DOHH2 (cell line): Measurements from ENCODE around the gene BANP.
"Not testable (repeated sequence)": the region's sequence is repeated elsewhere in the genome, so short reads cannot be mapped to it uniquely, and the experiment has no call there.

ENCODE experiments used
- H3F3A ChIP-seq: fragments of 200-600 bp; sonication (generic), shearing (Covaris generic); 2 replicates; pipeline ENCODE4 v1.6.0; 2016; ENCODE audit warnings: antibody characterized with exemption, mild to moderate bottlenecking; ENCODE audit not compliant: control insufficient read depth, insufficient read depth
- H3K27ac ChIP-seq: fragments of 200-600 bp; sonication (generic); 2 replicates; pipeline ENCODE4 v1.5.1; 2014; ENCODE audit warnings: low read depth, mild to moderate bottlenecking, low read length, moderate library complexity
- H3K27me3 ChIP-seq: fragments of 200-600 bp; sonication (generic); 2 replicates; pipeline ENCODE4 v1.6.1; 2014; ENCODE audit warnings: mild to moderate bottlenecking, low read length, mixed read lengths; ENCODE audit not compliant: control insufficient read depth
- H3K36me3 ChIP-seq: fragments of 200-600 bp; sonication (generic); 2 replicates; pipeline ENCODE4 v1.6.1; 2014; ENCODE audit warnings: mild to moderate bottlenecking, low read length, moderate library complexity, mixed read lengths; ENCODE audit not compliant: control insufficient read depth
- H3K4me1 ChIP-seq: fragments of 200-600 bp; sonication (generic); 2 replicates; pipeline ENCODE4 v1.6.1; 2014; ENCODE audit warnings: mild to moderate bottlenecking, low read length, mixed read lengths; ENCODE audit not compliant: control insufficient read depth
- H3K4me2 ChIP-seq: fragments of 200-600 bp; sonication (generic); 2 replicates; pipeline ENCODE4 v1.6.0; 2014; ENCODE audit warnings: mild to moderate bottlenecking, low read length, moderate library complexity
- H3K4me3 ChIP-seq: fragments of 200-600 bp; sonication (generic); 2 replicates; pipeline ENCODE4 v1.5.1; 2014; ENCODE audit warnings: mild to moderate bottlenecking, low read length, mixed read lengths
- H3K79me2 ChIP-seq: fragments of 200-600 bp; sonication (generic); 2 replicates; pipeline ENCODE4 v1.6.1; 2014; ENCODE audit warnings: mild to moderate bottlenecking, low read length, mixed read lengths; ENCODE audit not compliant: control insufficient read depth
- H3K9me2 ChIP-seq: fragments of 200-600 bp; sonication (generic); replicated peaks from 2 replicates; pipeline ENCODE4 v1.6.1; 2014; ENCODE audit warnings: mild to moderate bottlenecking, low read length, mixed read lengths; ENCODE audit not compliant: control insufficient read depth
- H3K9me3 ChIP-seq: fragments of 200-600 bp; sonication (generic); 2 replicates; pipeline ENCODE4 v1.6.1; 2014; ENCODE audit warnings: antibody characterized with exemption, low read length, mixed read lengths; ENCODE audit not compliant: control insufficient read depth, insufficient read depth
- H4K20me1 ChIP-seq: fragments of 200-600 bp; sonication (generic); 2 replicates; pipeline ENCODE4 v1.6.0; 2014; ENCODE audit warnings: low read depth, mild to moderate bottlenecking, antibody characterized with exemption, low read length, moderate library complexity; ENCODE audit not compliant: control insufficient read depth, insufficient read depth
- EZH2phosphoT487 ChIP-seq: fragments of 200-600 bp; sonication (generic); IDR thresholded peaks from 2 replicates; pipeline ENCODE4 v1.6.1; 2017; ENCODE audit warnings: borderline replicate concordance, mild to moderate bottlenecking, antibody characterized with exemption, low read length, moderate library complexity, mixed read lengths
- TF ChIP-seq, protein P1 (sequence below): fragments of 200-600 bp; sonication (generic); IDR thresholded peaks from one replicate; pipeline ENCODE4 v1.5.1; 2014; ENCODE audit warnings: antibody characterized with exemption, mild to moderate bottlenecking, low read depth, low read length; ENCODE audit not compliant: poor library complexity, severe bottlenecking

The BANP gene

DNA sequence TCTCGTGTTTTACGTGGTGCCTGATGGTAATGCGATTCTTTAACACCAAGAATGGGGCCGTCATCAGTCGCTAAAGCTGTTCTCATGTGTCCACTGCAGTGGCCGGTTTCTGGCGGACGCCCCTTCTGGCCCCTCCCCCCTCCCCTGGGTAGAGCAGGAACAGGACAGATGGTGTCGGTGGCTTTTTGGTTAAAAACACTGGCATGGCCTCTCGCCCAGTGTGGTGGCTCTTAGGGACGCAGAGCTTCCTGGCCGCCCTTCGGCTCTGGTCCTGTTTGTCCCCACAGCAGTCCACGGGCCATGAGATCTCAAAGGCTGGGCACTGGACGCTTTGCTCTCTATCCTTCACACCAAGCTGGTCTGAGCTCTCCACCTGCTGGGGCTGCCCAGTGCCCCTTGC lies 151.8 kb downstream of the BANP start:
- Histone ChIP-seq H3K27ac (no peak overlapping the region), H3K4me1 (no peaks in the 10 kb centered on the region), H4K20me1 (no peaks in the 10 kb centered on the region), H3K36me3 (no peaks in the 10 kb centered on the region), H3F3A (no peaks in the 10 kb centered on the region), H3K27me3 (no peaks in the 10 kb centered on the region), H3K4me3 (no peak overlapping the region), H3K9me2 (no peaks in the 10 kb centered on the region), H3K9me3 (no peaks in the 10 kb centered on the region), H3K79me2 (no peaks in the 10 kb centered on the region), H3K4me2 (no peak overlapping the region)
- no peak for TF ChIP-seq EZH2phosphoT487
- TF ChIP-seq, protein P1, sequence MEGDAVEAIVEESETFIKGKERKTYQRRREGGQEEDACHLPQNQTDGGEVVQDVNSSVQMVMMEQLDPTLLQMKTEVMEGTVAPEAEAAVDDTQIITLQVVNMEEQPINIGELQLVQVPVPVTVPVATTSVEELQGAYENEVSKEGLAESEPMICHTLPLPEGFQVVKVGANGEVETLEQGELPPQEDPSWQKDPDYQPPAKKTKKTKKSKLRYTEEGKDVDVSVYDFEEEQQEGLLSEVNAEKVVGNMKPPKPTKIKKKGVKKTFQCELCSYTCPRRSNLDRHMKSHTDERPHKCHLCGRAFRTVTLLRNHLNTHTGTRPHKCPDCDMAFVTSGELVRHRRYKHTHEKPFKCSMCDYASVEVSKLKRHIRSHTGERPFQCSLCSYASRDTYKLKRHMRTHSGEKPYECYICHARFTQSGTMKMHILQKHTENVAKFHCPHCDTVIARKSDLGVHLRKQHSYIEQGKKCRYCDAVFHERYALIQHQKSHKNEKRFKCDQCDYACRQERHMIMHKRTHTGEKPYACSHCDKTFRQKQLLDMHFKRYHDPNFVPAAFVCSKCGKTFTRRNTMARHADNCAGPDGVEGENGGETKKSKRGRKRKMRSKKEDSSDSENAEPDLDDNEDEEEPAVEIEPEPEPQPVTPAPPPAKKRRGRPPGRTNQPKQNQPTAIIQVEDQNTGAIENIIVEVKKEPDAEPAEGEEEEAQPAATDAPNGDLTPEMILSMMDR = no peak

DNA sequence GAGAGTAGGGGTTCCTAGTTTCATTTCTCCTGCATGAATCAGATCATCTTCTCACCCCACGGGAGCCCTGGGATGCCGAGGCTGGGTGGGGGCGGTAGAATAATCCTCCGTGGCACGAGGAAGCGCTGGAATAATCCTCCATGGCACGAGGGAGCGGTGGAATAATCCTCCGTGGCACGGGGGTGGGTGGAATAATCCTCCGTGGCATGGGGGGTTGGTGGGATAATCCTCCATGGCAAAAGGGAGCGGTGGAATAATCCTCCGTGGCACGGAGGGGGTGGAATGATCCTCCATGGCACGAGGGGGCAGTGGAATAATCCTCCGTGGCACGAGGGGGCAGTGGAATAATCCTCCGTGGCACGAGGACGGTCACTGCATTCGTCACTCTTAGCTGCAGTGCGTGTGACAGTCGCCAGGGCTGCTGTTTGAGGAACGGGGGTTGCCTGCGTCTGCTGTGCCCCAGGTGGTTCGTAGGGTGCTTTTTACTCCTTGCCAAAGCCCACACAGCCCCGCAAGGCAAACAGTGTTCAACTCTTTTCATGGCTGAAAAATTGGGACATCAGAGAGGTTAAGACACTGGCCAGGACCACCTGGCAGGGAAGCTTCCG lies 152.5 kb downstream of the BANP start:
- Histone ChIP-seq H3K27me3 (no peaks in the 10 kb centered on the region), H3K4me2 (no peak overlapping the region), H3K9me2 (no peaks in the 10 kb centered on the region), H4K20me1 (no peaks in the 10 kb centered on the region), H3K27ac (no peak overlapping the region), H3K9me3 (no peaks in the 10 kb centered on the region), H3F3A (no peaks in the 10 kb centered on the region), H3K79me2 (no peaks in the 10 kb centered on the region), H3K36me3 (no peaks in the 10 kb centered on the region), H3K4me3 (no peak overlapping the region), H3K4me1 (no peaks in the 10 kb centered on the region)
- TF ChIP-seq EZH2phosphoT487 = no peak
- TF ChIP-seq, protein P1 = no peak

DNA sequence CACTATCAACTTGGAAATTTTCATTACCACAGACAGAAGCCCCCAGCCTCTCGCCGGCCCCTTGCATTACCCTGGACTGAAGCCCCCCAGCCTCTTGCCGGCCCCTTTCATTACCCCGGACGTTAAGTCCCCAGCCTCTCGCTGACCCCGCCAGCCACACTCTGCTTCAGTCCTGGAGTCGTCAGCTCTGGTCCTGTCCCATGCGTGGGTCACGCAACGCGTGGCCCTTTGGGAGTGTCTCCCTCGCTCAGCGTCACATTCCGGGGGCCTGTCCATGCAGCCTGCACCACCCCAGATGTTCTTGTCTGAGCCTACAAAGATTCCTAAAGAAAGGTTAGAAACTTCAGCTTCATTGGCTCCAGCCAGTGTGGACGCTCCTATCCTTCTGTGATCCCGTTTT lies 153.1 kb downstream of the BANP start:
- H3K36me3 ChIP-seq, H3K4me2 ChIP-seq, H3K27ac ChIP-seq, H3K27me3 ChIP-seq, H4K20me1 ChIP-seq, H3K4me1 ChIP-seq, H3F3A ChIP-seq, H3K9me3 ChIP-seq, H3K4me3 ChIP-seq, H3K9me2 ChIP-seq, H3K79me2 ChIP-seq: not testable (repeated sequence)

DNA sequence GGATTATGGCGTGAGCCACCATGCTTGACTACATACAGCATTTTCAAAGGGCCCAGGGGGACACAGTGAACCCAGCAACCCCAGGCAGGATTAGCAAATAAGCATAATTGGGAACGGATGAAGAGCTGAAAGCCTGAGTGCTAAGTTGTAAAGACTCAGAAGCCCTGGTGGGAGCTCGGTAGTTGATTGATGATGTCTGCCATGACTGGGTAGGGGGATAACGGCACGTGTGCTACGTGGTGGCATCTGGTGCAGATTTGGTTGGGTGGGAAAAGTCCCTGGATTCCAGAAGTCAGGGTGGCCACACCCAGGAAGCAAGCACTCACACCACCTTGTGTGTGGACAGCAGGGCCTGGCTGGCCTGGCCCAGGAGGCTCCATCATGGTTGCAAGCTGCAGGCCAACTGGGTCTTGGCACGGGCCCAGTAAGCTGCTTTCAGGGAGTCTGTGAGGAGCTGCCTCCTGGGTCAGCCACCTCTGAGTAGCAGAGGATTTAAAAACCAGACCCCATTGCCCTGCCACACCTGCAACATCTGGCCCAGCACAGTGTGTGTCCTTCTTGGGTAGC lies 154.4 kb downstream of the BANP start:
- H3K79me2 ChIP-seq, H3K36me3 ChIP-seq, H3K27me3 ChIP-seq, H3K27ac ChIP-seq, H3K4me2 ChIP-seq, H3K9me3 ChIP-seq, H3K9me2 ChIP-seq, H3K4me1 ChIP-seq, H3F3A ChIP-seq, H3K4me3 ChIP-seq, H4K20me1 ChIP-seq: not testable (repeated sequence)

DNA sequence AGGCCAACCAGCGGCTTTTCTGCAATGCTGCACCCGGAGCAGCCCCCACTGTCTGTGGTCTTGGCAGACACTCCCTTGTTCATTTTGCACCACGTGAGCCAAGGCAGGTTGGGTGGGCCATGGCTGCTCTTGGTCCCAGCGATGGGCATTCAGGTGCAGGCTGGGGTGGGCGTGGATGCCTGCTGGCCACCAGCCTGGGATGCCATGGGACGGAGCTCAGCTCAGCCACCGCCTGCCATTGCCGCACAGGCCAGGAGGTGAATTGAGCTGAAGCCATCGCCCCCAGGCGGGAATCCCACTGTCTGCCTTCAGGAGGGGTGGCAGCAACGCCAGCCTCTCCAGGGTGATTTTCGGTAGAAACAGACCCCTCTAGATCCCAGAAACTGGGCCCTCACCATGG lies 155.3 kb downstream of the BANP start:
- not testable (repeated sequence) for H3K4me1 ChIP-seq, H3K4me2 ChIP-seq, H4K20me1 ChIP-seq, H3K9me2 ChIP-seq, H3K36me3 ChIP-seq, H3K27ac ChIP-seq, H3K27me3 ChIP-seq, H3F3A ChIP-seq, H3K9me3 ChIP-seq, H3K4me3 ChIP-seq, H3K79me2 ChIP-seq
